ENCODE measurements around the gene CACNA1I.

CACNA1I gene

DNA sequence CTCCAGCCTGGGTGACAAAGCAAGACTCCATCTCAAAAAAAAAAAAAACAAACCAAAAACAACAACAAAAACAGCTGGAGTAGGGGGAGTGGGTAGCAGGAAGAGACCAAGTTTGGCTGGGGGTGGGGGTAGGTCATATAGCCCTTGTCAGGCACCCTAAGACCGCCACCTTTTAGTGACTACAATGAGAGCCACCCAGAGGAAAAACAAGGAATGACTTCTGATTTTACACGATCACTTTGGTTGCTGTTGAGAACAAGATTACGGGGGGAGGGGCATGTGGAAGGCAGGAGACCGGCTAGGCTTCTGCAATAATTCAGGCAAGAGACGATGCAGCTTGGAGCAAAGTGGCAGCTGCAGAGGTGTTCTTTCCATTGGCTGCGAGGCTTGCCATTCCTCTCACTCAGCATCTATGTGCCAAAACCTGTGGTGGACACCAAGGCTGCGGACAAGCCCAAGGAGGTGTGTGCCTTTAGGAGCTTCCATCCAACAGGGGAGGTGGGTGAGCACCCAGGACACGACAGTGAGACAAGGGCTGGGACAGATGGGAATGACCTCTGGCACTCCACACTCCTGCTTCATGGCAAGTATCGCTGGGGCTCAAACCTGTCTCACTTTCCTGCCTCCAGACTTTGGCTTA is 39.7 kb upstream of the CACNA1I start:
- peak overlapping the region; percentile 98 for H3K27ac ChIP-seq
- TF ChIP-seq ZFX (IDR thresholded peaks at IDR 0.05): no peak
- TF ChIP-seq, protein P1, sequence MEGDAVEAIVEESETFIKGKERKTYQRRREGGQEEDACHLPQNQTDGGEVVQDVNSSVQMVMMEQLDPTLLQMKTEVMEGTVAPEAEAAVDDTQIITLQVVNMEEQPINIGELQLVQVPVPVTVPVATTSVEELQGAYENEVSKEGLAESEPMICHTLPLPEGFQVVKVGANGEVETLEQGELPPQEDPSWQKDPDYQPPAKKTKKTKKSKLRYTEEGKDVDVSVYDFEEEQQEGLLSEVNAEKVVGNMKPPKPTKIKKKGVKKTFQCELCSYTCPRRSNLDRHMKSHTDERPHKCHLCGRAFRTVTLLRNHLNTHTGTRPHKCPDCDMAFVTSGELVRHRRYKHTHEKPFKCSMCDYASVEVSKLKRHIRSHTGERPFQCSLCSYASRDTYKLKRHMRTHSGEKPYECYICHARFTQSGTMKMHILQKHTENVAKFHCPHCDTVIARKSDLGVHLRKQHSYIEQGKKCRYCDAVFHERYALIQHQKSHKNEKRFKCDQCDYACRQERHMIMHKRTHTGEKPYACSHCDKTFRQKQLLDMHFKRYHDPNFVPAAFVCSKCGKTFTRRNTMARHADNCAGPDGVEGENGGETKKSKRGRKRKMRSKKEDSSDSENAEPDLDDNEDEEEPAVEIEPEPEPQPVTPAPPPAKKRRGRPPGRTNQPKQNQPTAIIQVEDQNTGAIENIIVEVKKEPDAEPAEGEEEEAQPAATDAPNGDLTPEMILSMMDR (conservative IDR thresholded peaks at IDR 0.05): peak; percentile 18; the same call in 1 of the 2 replicates

GRCh38 chr22:39532215-39533073 is 38.1 kb upstream of the CACNA1I start, which contains the start of gene RPS19BP1:
Gene RPS19BP1, minus strand, starts transcription at chr22:39532748. Its CDS starts 10 bp downstream, at chr22:39532738.
- H3K27ac ChIP-seq: peak within 1 kb of the TSS; percentile 98
- TF ChIP-seq ZFX (IDR thresholded peaks at IDR 0.05): peak; percentile 60; the same call in 1 of the 2 replicates
- TF ChIP-seq, protein P1 (conservative IDR thresholded peaks at IDR 0.05): no peak

DNA sequence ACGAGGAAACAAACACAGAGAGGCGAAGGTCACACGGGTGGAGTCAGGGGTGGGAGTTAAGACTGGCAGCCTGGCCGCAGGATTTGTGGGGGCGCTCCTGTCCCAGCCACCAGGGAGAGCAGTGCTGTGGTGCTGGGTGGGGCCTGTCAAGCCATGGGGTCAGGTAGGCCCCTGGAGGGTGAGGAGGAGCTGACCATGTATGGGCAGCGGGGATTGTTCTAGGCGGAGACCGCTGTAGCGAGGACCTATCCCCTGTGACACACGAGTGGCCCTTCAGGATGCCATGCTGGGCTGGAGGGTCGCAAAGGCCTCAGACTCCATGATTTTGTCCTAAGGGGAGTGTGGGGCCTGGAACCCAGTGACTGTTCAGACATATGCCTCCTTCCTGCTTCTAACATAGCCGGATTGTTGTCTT is 36.5 kb upstream of the CACNA1I start:
- peak overlapping the region; percentile 27 for H3K27ac ChIP-seq

GRCh38 chr22:39534591-39535356 is 35.8 kb upstream of the CACNA1I start:
- TF ChIP-seq ZFX (IDR thresholded peaks at IDR 0.05): peak; percentile 34; the same call in 1 of the 2 replicates
- TF ChIP-seq, protein P1 (conservative IDR thresholded peaks at IDR 0.05): peak; percentile 99
- peak overlapping the region; percentile 27 for H3K27ac ChIP-seq

More for the DNA sequence above, 36.5 kb upstream of the CACNA1I start:
- TF ChIP-seq, protein P1 (conservative IDR thresholded peaks at IDR 0.05): no peak
- no peak for TF ChIP-seq ZFX (IDR thresholded peaks at IDR 0.05)

DNA sequence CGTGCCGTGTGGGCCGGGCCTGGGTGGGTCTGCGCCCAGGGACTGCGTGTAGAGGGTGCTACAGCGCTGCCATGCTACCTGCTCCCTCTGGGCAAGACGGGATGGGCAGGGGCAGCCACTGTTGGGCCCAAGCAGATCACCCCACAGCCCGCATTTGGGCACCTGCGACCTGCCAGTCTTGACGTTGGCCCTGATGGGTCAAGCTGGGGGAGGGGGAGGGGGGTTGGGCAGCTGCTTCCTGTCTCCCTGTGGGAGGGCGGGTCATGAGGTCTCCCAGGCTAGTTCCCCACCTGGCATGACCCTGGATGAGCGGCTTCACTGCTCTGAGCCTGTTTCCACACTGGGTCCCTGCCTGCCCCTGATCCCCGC is 35.2 kb upstream of the CACNA1I start:
- no peak for TF ChIP-seq ZFX (IDR thresholded peaks at IDR 0.05)
- TF ChIP-seq, protein P1 (conservative IDR thresholded peaks at IDR 0.05): no peak
- H3K27ac ChIP-seq: no peak overlapping the region

- no peak overlapping the region for H3K27ac ChIP-seq
- TF ChIP-seq ZFX (IDR thresholded peaks at IDR 0.05): no peak
- TF ChIP-seq, protein P1 (conservative IDR thresholded peaks at IDR 0.05): no peak
Observed at GRCh38 chr22:39535831-39536449, 34.6 kb upstream of the CACNA1I start.
